C4-2B (cell line): Measurements from ENCODE around the gene STK17A.

Source experiments
- ZFX ChIP-seq: fragments of 450-650 bp; IDR thresholded peaks from 2 replicates; pipeline ENCODE4 v1.6.1; 2017
- TF ChIP-seq, protein P1 (sequence below): fragments of 450-650 bp; conservative IDR thresholded peaks from 2 replicates; pipeline ENCODE4 v1.5.1; 2017; ENCODE audit warnings: mild to moderate bottlenecking

DNA sequence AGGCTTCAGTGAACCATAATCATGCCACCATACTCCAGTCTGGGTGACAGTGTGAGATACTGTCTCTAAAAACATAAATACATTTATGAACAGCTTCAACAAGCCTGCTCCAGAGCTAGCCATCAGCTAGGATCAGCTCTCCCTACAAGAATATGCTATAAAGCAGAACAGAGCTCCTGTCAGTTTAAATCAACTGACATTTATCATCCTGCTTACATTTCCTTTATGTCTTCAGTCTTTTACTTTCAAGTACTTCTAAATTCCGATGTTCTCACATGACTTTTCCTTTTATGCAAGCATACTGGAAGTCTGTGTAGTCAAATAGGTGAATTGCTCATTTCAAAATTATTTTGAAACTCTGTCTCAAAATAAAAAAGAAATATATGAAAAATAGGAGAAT is 81.8 kb downstream of the STK17A start:
- TF ChIP-seq, protein P1, sequence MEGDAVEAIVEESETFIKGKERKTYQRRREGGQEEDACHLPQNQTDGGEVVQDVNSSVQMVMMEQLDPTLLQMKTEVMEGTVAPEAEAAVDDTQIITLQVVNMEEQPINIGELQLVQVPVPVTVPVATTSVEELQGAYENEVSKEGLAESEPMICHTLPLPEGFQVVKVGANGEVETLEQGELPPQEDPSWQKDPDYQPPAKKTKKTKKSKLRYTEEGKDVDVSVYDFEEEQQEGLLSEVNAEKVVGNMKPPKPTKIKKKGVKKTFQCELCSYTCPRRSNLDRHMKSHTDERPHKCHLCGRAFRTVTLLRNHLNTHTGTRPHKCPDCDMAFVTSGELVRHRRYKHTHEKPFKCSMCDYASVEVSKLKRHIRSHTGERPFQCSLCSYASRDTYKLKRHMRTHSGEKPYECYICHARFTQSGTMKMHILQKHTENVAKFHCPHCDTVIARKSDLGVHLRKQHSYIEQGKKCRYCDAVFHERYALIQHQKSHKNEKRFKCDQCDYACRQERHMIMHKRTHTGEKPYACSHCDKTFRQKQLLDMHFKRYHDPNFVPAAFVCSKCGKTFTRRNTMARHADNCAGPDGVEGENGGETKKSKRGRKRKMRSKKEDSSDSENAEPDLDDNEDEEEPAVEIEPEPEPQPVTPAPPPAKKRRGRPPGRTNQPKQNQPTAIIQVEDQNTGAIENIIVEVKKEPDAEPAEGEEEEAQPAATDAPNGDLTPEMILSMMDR: no peak
- no peak for TF ChIP-seq ZFX
